ENCODE data around the gene NBEAL1.

GRCh38 chr2:203135105-203135504, 120.4 kb downstream of the NBEAL1 start:
- TF ChIP-seq, protein P1, sequence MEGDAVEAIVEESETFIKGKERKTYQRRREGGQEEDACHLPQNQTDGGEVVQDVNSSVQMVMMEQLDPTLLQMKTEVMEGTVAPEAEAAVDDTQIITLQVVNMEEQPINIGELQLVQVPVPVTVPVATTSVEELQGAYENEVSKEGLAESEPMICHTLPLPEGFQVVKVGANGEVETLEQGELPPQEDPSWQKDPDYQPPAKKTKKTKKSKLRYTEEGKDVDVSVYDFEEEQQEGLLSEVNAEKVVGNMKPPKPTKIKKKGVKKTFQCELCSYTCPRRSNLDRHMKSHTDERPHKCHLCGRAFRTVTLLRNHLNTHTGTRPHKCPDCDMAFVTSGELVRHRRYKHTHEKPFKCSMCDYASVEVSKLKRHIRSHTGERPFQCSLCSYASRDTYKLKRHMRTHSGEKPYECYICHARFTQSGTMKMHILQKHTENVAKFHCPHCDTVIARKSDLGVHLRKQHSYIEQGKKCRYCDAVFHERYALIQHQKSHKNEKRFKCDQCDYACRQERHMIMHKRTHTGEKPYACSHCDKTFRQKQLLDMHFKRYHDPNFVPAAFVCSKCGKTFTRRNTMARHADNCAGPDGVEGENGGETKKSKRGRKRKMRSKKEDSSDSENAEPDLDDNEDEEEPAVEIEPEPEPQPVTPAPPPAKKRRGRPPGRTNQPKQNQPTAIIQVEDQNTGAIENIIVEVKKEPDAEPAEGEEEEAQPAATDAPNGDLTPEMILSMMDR (IDR thresholded peaks at IDR 0.05): no peak
- TF ChIP-seq POLR2A (IDR thresholded peaks at IDR 0.05): no peak
- TF ChIP-seq EP300 (IDR thresholded peaks at IDR 0.05): no peak
- no peak for TF ChIP-seq POLR2AphosphoS5 (IDR thresholded peaks at IDR 0.05)
